ENCODE measurements around the gene FKBP8. TPM values are rescaled to one million over a fixed set of nuclear protein-coding genes. Genes with fewer than 3 reads are reported as not detected.
A peak's percentile ranks its signal among the peaks of the same experiment; 100 is the strongest.

The FKBP8 gene
- total RNA-seq, 4 donors from 2014 or later = 238 to 394 (median 314) TPM

DNA sequence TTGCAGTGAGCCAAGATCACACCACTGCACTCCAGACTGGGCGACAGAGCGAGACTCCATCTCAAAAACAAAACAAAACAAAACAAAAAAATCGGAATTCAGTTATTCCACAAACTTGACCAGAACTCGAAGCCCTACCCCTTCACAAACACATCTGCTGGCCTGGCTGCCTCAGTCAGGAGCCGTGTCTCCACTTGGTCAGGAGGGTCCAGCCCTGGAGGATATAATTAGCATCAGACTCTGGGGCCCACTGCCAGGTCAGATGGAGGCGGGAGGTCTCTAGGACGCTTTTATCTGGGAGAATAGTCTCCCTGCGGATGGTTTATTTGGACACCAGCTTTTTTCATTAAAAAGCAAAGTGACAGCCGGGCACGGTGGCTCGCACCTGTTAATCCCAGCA is 29.5 kb downstream of the FKBP8 start:
- no peak overlapping the region for H3K4me3 ChIP-seq (replicated peaks in 1 of 3)
- DNase-seq = no peak
- 85% methylated on average over 11 of the region's 11 CpGs for WGBS, 2 donors
- intact Hi-C loops (cut with DNase I) = loop anchor here (10.0 kb wide), 1 partner anchor 49 kb away; no protein-coding TSS in a partner anchor
- TF ChIP-seq, protein P1, sequence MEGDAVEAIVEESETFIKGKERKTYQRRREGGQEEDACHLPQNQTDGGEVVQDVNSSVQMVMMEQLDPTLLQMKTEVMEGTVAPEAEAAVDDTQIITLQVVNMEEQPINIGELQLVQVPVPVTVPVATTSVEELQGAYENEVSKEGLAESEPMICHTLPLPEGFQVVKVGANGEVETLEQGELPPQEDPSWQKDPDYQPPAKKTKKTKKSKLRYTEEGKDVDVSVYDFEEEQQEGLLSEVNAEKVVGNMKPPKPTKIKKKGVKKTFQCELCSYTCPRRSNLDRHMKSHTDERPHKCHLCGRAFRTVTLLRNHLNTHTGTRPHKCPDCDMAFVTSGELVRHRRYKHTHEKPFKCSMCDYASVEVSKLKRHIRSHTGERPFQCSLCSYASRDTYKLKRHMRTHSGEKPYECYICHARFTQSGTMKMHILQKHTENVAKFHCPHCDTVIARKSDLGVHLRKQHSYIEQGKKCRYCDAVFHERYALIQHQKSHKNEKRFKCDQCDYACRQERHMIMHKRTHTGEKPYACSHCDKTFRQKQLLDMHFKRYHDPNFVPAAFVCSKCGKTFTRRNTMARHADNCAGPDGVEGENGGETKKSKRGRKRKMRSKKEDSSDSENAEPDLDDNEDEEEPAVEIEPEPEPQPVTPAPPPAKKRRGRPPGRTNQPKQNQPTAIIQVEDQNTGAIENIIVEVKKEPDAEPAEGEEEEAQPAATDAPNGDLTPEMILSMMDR (IDR thresholded peaks at IDR 0.05) = no peak
- TF ChIP-seq POLR2A (IDR thresholded peaks at IDR 0.05) = no peak
- H3K27me3 ChIP-seq = no peaks in the 10 kb centered on the region
- H3K36me3 ChIP-seq = no peaks in the 10 kb centered on the region
- H3K27ac ChIP-seq = no peak overlapping the region
- no peaks in the 10 kb centered on the region for H3K9me3 ChIP-seq
- H3K4me1 ChIP-seq = peaks cover 19 to 55% of the 10 kb centered on the region in 2 donors

GRCh38 chr19:18510216-18510615 is 33.2 kb downstream of the FKBP8 start:
- Histone ChIP-seq H3K27ac (no peak overlapping the region), H3K4me3 (replicated peaks in 1 of 3) (no peak overlapping the region), H3K4me1 (peaks cover 20 to 70% of the 10 kb centered on the region in 2 donors), H3K27me3 (no peaks in the 10 kb centered on the region), H3K9me3 (no peaks in the 10 kb centered on the region), H3K36me3 (no peaks in the 10 kb centered on the region)
- 91 to 98% methylated on average over 8 of the region's 8 CpGs for WGBS, 2 donors
- TF ChIP-seq, protein P1 (IDR thresholded peaks at IDR 0.05) = no peak
- TF ChIP-seq POLR2A (IDR thresholded peaks at IDR 0.05) = no peak
- no peak for DNase-seq
- intact Hi-C loops (cut with DNase I) = loop anchor here (10.0 kb wide), 1 partner anchor 45 kb away; no protein-coding TSS in a partner anchor

DNA sequence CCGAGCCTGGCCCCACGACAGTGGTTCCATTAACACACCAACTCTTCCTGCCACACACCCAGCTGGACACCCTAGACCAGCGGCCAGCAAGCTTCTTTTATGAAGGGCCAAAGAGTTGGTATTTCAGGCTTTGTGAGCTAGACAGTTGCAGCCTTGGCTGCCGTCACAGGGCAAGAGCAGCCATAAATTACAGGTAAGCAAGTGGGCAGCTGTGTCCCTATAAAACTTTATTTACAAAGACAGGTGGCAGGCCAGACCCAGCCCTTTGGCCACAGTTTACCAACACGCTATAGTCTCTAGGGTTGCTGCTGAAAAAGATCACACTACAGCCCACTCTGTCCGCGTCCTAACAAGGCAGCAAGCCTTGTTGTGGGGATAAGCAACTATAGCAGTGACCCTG is 34.8 kb downstream of the FKBP8 start:
- peak overlapping the region in 2 of 3 donors; percentile 36 to 51 for H3K27ac ChIP-seq
- no peak for TF ChIP-seq POLR2A (IDR thresholded peaks at IDR 0.05)
- TF ChIP-seq, protein P1 (IDR thresholded peaks at IDR 0.05) = no peak
- no peaks in the 10 kb centered on the region for H3K36me3 ChIP-seq
- DNase-seq = no peak
- H3K27me3 ChIP-seq = no peaks in the 10 kb centered on the region
- H3K4me3 ChIP-seq (replicated peaks in 1 of 3) = no peak overlapping the region
- no peaks in the 10 kb centered on the region for H3K9me3 ChIP-seq
- intact Hi-C loops (cut with DNase I) = no loop called here
- H3K4me1 ChIP-seq = peaks cover 25 to 72% of the 10 kb centered on the region in 2 donors
- 96% methylated on average over 3 to 7 of the region's 7 CpGs for WGBS, 2 donors

GRCh38 chr19:18507727-18508440 is 35.5 kb downstream of the FKBP8 start:
- 78 to 85% methylated on average over 6 to 11 of the region's 11 CpGs for WGBS, 2 donors
- H3K4me3 ChIP-seq (replicated peaks in 1 of 3) = no peak overlapping the region
- H3K36me3 ChIP-seq = no peaks in the 10 kb centered on the region
- H3K9me3 ChIP-seq = no peaks in the 10 kb centered on the region
- H3K27ac ChIP-seq = peak overlapping the region in 2 of 3 donors; percentile 36 to 51
- no peaks in the 10 kb centered on the region for H3K27me3 ChIP-seq
- H3K4me1 ChIP-seq = peaks cover 32 to 73% of the 10 kb centered on the region in 2 donors
- intact Hi-C loops (cut with DNase I) = no loop called here
- TF ChIP-seq, protein P1 (IDR thresholded peaks at IDR 0.05) = no peak
- TF ChIP-seq POLR2A (IDR thresholded peaks at IDR 0.05) = no peak
- DNase-seq = no peak

DNA sequence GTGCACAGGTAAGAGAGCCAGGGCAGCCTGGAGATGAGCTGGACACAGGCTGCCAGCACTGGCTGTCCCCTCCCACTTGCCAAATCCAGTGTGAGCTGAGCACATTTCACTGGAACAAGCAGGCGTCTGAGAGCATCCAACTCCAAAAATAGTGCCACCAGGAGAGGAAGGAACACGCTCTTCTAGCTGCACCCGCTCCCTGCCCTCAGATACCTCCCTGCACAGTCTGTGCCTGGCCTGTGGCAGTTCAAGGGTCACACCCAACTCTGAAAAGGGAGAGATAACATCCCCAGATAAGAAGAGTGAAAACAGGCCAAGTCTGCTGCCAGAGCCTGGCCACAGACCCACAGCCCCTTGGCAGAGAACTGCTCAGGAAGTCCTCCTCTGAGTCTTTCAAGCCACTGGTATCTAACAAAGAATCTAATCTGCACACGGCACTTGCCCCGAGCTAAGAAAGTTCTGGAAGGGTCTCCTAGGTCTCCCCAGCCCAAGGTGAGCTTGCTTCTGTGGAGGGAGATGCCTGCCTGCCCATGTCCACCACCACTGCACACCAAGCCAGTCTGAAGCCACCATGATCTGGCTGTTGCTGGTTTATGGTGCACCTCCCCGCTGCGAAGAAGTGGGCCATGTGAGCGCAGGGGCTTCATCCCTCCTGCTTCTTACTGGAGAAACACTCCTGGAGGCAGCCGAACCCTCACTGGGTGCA is 36.2 kb downstream of the FKBP8 start:
- Histone ChIP-seq H3K4me1 (peaks cover 40 to 75% of the 10 kb centered on the region in 2 donors), H3K36me3 (no peaks in the 10 kb centered on the region), H3K27me3 (no peaks in the 10 kb centered on the region), H3K4me3 (replicated peaks in 1 of 3) (no peak overlapping the region), H3K27ac (peak overlapping the region in 2 of 3 donors; percentile 4 to 51), H3K9me3 (no peaks in the 10 kb centered on the region)
- WGBS, 2 donors = 50 to 74% methylated on average over 4 to 9 of the region's 9 CpGs
- intact Hi-C loops (cut with DNase I) = no loop called here
- DNase-seq = no peak
- TF ChIP-seq, protein P1 (IDR thresholded peaks at IDR 0.05) = no peak
- no peak for TF ChIP-seq POLR2A (IDR thresholded peaks at IDR 0.05)

Data from thyroid gland (tissue), 4 donors.